Astrocyte of the spinal cord (primary cell): Measurements from ENCODE around the gene SRXN1.

Experiments used
- DNase-seq: peaks from one replicate; pipeline ENCODE4 v3.0.0; 2011; ENCODE audit warnings: low read depth, low spot score
- H3K4me3 ChIP-seq: 2 replicates; pipeline ENCODE4 v1.5.1; 2011; ENCODE audit warnings: low read depth, mild to moderate bottlenecking, low read length, moderate library complexity
- CTCF ChIP-seq: IDR thresholded peaks from 2 replicates; pipeline ENCODE4 v1.5.1; 2012; ENCODE audit warnings: low read depth, mild to moderate bottlenecking, low read length, inconsistent platforms
- in situ Hi-C: cut with HindIII; loops from 2 replicates; pipeline ENCODE4 v1.10.0; 2017; ENCODE audit warnings: low sequenced_read_pairs

The SRXN1 gene

GRCh38 chr20:669573-669972 lies 16.6 kb upstream of the SRXN1 start:
- no peak overlapping the region for H3K4me3 ChIP-seq
- TF ChIP-seq CTCF, result no peak
- no peak for DNase-seq
- in situ Hi-C loops, result no loop called here

GRCh38 chr20:668638-669037 lies 15.6 kb upstream of the SRXN1 start:
- TF ChIP-seq CTCF, result no peak
- no peak overlapping the region for H3K4me3 ChIP-seq
- in situ Hi-C loops, result no loop called here
- no peak for DNase-seq

GRCh38 chr20:668050-668449 lies 15.1 kb upstream of the SRXN1 start:
- no peak overlapping the region for H3K4me3 ChIP-seq
- in situ Hi-C loops, result no loop called here
- DNase-seq, result no peak
- no peak for TF ChIP-seq CTCF

GRCh38 chr20:667351-668034 lies 14.5 kb upstream of the SRXN1 start:
- TF ChIP-seq CTCF, result peak; percentile 93
- H3K4me3 ChIP-seq, result no peak overlapping the region
- peak; percentile 16 for DNase-seq
- in situ Hi-C loops, result no loop called here

GRCh38 chr20:666877-667276 lies 13.9 kb upstream of the SRXN1 start:
- in situ Hi-C loops, result no loop called here
- no peak for DNase-seq
- no peak for TF ChIP-seq CTCF
- no peak overlapping the region for H3K4me3 ChIP-seq

- H3K4me3 ChIP-seq, result no peak overlapping the region
- in situ Hi-C loops, result no loop called here
- TF ChIP-seq CTCF, result no peak
- no peak for DNase-seq
Measured at GRCh38 chr20:665276-665675, 12.3 kb upstream of the SRXN1 start.
